HG03439 (cell line): ENCODE measurements around the gene WNT9A.
"Not testable (repeated sequence)": the region's sequence is repeated elsewhere in the genome, so short reads cannot be mapped to it uniquely, and the experiment has no call there.

Source experiments
- ATAC-seq: cut with Tn5 transposase; IDR thresholded peaks from one replicate; pipeline ENCODE4 v1.9.1; 2021; ENCODE audit warnings: mild to moderate bottlenecking, moderate library complexity; ENCODE audit not compliant: unreplicated experiment

WNT9A gene

DNA sequence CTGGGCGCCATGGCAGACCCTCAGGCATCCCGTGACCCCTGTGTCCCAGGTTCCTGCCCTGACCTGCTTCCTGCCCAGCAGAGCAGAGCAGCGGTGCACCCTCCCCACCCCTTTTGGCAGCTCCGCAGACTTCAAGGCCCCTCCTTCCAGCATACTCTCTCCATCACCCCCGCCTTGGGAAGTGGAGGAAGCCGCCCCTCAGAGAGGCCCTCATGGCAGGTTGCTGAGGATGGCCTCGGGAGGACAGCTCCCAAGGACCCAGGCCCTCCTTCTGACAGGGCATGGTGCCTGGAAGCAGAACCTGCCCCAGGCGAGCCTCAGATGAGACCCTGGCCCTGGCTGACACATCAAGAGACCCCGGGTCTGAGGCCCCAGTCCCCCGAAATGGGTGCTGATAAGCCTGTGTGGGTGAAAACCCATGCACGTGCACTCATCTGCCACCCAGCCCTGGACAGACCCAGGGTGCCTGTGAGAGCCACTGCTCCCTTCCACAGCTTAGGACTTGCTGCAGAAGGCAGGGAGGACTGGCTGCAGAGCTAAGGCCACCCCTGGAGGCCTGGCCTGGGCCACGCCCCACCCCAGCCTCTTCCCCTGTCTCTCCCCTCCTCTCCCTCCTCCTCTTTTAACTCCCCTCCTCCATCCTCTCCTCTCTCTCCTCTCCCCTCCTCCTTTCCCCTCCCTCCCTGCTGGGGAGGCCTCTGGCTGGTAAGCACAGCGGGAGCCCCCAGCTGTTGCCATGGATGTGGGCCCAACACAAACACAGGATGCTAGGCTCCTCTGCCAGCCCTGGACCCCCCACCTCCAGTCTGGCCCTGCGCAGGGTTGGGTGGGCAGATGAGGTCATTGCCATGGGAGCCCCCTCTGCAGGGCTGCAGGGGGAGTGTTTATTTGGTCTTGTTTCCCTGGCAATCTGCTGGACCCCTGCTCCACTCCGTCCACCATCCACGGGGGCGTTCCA, 33.7 kb downstream of the WNT9A start:
- ATAC-seq, result no peak

DNA sequence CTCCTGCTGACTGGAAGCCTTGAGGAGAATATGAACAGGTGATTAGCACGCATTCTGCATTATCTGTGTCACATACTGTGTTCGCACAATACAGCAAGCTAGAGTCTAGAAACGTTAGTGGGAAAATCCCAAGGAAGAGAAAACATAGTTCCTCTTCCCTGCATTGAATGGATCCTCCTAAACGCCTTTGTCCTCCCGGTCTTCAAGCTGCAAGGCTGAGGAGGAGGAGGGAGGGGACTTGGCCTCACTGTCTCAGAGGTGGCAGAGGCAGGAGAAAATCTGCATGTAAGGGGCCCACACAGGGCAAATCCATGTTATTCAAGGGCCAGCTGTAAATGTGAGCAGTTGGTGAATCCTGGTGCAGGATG, 34.4 kb downstream of the WNT9A start:
- no peak for ATAC-seq

DNA sequence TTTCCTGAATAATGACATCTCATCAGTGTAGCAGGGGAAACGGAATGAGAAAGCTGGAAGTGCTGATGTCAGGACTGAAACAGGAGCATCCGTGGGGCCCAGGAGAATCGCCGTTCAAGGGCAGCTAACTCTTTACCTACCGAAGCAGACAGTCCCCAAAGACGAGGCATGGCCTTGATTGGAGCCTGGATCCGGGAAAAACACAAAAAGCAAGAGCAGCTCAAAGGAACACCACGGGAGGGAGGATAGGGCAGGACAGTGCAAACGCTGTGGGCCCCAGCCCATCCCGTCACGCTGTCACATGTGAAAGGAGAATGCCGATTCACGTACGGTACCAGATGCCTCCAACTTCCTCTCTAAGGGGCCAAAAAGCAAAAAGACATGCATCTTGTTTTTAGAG, 34.9 kb downstream of the WNT9A start:
- no peak for ATAC-seq

DNA sequence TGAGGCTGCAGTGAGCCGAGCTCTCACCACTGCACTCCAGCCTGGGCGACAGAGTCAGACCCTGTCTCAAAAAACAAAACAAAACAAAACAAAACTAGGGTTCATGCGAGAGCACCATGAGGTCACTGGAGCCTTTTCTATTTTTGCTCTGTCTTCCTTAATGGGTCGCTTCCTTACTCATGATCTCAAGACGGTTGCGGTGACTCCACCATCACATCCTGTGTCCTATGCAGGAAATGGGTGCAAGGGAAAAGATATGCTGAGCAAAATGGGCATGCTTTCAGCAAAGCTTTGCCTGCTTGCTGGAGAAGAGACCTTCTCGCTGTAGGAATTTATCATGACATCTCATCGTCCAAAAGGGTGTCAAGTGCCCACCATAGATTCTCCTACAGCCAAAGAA, 36.4 kb downstream of the WNT9A start:
- no peak for ATAC-seq

DNA sequence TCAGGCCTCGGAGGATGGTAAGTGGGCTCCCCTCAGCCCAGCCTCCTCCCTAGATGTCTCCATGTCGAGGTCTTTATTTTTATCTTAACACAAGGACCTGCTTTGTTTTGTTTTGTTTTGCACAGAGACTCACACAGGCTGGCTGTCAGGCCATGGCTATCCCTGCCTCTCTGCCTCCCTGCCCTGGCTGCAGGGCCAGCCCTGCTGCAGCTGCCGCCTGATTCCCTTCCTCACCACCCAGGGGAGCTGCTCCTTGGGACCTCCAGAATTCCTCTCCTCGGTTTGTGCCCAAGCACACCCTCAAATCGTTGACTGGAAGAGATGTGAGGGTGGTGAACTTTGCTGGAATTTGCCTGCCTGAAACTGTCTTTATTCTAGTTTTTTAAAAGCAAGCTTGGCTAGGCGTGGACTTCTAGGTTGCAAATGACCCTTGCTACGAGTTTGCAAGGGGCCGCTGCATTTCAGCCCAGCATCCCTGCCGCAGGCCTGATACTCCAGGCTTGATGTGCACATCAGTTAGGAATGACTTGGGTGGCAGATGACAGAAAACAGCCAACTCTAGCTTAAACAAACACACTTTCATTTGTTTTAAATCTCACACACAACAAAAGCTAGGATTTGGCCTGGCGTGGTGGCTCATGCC, 37.1 kb downstream of the WNT9A start:
- no peak for ATAC-seq

DNA sequence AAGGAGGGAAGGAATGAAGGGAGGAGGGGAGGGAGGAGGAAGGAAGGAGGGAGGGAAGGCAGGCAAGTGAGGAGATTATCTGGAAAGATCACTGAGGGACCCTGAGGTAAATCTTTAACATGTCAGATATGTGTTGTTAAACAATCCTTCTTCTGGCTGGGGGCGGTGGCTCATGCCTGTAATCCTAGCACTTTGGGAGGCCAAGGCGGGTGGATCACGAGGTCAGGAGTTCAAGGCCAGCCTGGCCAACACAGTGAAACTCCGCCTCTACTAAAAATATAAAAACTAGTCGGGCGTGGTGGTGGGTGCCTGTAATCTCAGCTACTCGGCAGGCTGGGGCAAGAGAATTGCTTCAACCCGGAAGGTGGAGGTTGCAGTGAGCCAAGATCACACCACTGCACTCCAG, 37.8 kb downstream of the WNT9A start:
- not testable (repeated sequence) for ATAC-seq

DNA sequence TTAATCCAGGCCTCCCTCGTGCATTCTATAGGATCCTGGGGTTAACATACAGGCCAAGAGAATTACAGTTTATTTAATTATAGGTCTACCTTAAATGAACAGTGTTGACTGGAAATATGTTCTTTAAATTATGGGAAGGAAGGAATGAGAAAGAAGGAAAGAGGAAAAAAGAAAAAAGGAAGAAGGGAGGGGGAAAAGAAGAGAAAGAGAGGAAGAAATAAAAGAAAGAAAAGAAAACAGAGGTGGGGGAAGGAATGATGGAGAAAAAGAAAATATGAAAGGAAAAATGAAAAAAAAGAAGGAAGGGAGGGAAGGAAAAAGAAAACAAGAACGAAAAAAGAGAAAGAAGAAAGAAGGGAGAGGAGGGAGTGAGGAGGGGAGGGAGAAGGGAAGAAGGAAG, 38.5 kb downstream of the WNT9A start:
- no peak for ATAC-seq

DNA sequence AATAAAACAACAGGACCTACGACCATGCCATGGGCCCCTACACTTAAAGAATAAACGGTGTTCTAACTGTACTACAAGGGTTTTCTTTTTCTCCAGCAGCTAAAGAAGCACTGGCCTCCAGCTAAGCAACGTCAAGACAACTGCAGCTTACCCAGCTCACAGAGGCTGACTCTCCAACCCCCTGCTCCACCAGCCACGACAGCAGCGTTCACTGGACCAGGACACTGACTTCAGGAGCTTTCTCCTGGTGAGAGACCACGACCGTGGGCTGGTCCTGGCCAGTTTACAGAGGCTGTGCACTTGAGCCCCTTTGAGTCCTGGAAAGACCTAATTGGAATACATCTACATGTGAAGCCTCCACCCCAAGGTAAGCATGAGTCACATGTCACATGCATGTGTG, 39.4 kb downstream of the WNT9A start:
- no peak for ATAC-seq

DNA sequence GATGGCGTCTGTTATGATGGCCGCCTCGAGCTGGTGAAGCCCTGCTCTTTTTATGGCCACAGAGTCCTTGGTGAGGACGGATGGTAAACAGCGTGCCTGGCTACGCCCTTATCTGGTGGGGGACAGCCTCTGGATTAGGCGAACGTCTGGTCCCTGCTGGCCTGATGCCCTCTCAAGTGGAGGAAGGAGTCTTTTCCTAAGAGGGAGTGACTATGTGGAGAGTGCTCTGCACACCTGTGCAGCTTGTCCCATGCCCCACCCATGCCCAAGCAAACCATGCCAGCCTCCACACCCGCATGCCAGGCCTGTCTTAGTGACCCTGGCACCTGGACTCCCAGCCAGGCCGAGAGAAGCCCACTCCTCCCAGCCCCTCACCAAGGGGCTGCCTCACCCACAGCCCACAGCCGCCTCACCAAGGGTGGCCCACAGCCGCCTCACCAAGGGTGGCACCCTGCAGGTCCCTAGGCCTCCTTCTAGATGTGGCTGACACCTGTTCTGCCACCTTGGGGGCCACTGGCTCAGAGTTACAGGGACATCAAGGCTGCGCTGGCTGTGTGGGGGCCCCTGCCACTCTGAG, 40.2 kb downstream of the WNT9A start:
- no peak for ATAC-seq

DNA sequence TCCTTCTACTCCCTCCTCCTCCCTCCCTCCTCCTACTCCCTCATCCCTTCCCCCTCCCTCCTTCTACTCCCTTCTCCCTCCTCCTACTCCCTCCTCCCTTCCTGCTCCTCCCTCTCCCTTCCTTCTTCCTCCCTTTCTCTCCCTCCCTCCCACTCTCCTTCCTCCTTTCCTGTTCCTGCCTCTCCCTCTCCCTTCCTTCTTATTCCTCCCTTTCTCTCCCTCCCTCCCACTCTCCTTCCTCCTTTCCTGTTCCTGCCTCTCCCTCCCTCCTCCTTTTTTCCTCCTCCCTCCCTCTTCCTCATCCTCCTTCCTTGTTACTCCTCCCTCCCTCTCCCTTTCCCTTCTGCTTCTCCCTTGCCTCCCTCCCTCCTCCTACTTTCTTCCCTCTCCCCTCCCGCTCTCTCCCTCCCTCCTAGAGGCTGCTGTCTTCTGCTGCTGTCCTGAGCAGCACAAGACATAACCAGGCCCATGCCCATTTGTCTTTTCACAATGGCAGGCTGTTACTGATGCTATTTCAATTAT, 41.1 kb downstream of the WNT9A start:
- ATAC-seq, result no peak

DNA sequence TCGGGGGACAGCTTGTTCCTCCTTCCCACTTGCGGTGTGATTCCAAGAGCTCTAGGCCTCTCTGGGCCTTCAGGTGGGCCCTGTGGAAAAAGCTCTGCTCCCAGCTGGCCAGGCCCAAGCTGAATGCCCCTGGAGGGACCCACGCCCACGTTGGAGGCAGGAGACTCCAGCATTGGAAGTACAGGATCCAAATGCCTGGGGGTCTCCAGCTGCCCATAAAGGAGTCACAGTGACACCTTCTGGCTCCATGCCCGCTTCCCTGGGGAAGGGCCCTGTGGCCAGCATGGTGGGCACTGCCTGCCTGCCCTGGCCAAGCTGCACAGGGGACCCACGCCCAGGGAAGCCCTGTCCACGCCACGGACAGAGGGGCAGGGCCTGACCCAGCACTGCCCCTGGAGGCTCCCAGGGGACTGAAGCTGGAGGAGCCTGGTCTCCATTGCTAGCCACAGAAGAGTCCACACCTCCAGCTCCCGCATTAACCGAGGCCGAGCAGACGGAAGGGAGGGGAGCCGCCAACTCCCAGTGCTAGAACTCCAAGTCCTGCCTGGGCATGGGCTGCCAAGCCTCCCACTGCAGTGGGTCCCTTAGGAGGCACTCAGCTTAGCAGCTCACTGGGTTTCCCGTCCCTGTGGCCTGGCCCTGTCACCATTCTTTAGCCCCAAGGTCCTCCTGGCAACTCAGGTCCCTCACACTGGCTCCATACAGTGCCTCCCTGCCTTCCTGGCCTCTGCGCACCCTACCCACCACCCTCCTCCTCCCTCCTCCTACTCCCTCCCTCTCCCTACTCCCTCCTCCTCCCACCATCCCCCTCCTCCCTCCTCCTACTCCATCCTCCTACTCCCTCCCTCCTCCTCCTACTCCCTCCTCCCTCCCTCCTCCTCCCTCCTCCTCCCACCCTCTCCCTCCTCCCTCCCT, 41.9 kb downstream of the WNT9A start:
- no peak for ATAC-seq

DNA sequence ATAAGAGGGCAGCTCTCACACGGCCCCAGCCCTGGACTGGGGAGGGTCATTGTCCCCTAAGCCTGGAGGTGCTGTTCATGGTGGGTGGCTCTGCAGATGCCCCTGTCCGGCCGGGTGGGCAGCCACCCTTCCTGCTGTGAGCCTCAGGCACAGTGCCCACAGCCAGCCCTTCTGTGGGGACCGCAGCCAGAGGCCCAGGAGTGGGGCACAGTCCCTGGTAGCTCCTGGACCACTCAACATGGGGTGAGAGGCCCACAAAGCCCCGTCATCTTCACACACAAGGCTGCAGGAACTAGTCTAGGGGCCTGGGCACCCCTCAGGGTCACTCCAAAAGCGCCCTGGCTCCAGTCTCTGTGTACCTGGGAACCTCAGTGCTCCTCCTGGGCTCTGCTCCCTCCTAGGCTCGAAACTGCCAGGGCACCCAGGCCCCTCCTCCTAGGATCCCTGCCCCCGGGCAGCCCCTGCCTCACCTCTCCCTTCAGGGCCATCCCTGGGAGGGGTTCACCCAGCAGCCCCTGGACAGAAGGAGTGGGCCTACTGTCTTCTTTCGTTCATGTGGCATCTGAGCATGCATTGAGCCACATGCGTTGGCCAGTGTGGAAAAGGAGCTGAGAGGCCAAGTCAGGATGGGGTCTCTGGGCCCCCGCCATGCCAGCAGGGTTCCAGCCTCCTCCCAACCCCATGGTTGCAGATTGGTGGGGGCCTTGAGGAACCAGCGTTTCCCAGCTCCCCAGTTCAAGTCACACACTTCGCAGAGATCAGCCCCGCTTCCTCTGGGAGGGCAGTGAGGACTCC, 43.0 kb downstream of the WNT9A start:
- ATAC-seq, result no peak

DNA sequence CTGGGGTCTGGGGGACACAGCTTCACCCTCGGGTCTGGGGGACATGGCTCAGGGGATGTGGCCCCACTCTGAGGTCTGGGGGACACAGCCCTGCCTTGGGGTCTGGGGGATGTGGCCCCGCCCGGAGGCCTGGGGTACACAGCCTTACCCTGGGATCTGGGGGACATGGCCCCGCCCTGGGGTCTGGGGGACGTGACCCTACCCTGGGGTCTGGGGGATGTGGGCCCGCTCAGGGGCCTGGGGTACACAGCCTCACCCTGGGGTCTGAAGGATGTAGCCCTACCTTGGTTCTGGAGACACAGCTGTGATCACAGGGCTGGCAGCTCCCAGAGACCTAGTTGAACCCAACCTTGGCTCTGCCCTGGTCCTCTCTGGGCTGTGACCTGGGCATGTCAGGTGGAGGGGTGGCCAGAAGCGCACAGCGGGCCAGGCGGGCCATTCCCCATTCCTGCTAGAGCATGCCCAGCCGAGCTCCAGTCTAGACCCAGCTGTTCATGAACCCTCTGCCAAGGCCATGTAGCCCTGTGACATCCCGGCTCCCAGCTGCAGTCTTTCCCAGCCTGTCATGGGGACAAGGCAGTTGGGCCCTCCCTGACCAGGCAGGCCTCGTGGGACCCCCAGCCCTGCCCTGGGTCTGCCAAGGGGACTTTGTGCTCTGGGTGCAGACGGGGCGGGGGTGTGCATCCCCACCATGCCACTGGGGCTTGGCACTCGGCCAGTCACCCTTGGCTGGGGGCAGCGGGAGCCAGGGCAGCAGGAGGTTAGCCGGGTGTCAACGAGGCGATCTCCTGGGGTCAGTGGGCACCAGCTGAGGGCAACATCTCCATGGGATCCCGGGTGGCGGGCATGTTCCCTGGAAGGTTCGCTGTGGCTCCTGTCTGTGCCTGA, 43.9 kb downstream of the WNT9A start:
- ATAC-seq, result no peak

DNA sequence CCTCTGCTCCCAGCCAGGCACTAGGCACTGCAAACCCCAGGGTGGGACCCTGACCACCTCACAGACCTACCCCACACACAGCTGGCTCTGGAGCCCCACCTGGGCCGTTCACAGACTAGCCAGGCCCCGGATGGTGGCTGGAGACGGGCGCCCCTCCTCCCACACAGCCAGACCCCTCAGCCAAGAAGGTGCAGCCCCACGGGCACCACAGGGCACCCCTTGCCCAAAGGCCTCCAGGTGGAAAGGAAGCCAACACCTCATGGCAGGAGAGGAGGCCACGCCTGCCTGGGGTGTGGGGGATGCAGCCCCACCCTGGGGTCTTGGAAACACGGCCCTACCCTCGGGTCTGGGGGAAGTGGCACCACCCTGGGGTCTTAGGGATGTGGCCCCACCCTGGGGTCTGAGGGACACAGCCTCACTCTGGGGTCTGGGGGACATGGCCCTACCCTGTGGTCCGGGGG, 44.6 kb downstream of the WNT9A start:
- no peak for ATAC-seq

DNA sequence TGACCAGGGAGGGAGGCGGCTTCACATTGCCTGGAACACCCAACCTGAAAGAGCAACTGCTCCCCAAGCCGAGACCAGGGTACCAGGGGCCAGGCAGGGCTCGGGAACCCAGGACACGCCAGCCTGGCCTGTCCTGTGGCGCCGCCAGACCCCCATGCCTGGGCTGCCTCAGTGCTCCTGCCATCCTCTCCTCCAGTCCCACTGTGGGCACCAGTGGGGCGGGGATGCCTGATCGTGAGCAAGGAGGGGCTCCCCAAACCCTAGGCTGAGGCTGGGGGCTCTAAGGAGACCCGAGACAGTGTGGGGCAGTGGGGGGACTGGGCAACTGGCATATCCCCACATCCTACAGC, 45.1 kb downstream of the WNT9A start:
- no peak for ATAC-seq

DNA sequence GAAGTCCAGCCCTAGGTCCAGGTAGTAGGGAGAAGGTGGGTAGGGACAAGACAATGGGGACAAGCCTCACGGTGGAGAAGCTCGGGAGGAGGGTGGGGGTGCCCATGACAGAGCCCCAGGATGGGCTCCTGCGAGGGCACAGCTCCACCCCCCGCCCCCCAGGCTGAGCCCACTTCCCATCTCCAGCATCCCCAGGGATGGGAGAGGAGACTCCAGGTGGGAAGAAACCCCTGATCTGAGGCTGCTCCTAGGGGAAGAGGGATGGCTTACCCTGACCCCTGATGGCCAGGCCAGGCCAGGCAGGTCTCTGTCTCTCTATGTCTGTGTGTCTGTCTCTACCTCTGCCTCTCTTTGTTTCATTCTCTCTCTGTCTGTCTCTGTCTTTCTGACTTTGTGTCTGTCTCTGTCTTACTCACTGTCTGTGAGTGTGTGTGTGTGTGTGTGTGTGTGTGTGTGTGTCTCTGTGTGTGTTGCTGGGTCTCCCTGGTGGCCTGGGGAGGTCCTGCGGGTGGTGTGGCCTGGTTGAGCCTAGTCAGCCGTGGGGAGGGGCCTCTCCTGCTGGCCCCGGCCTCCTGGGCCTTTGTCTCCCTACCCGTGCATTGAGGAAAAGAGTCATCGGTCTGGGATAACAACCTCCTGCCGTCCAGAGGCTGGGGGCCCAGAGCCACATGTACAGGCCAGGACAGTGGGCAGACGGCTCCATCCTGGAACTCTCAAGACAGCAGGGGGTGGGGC, 45.7 kb downstream of the WNT9A start:
- no peak for ATAC-seq

DNA sequence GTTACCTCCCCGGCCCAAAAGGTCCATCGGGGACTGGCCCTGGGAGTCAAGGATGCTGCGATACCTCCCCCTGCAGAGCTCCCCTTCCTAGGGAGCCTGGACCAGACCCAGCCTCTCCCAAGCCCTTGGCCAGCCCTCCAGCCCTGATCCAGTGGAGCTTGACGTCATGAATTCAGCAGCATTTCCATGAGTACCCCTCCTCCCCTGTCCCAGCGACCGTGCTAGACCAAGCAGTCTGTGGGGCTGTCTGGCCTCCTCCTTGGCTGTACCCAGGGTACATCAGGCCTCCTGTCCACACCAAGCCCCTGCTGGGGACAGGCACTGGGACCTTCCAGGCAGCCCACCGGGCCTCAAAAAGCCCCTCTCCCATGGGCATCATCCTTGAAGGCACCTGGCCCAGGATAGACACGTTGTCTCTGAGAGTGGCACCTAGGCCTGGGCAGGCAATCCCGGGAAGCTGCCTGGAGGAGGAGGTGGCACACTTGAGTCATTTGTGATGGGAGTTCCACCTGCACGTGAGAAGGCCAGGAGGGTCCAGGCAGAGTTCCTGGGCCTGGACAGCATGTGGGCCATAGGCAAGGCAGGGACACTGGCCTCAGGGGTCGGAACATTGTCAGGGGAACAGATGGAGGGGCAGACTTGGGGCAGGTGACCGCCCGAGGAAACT, 46.4 kb downstream of the WNT9A start:
- no peak for ATAC-seq

DNA sequence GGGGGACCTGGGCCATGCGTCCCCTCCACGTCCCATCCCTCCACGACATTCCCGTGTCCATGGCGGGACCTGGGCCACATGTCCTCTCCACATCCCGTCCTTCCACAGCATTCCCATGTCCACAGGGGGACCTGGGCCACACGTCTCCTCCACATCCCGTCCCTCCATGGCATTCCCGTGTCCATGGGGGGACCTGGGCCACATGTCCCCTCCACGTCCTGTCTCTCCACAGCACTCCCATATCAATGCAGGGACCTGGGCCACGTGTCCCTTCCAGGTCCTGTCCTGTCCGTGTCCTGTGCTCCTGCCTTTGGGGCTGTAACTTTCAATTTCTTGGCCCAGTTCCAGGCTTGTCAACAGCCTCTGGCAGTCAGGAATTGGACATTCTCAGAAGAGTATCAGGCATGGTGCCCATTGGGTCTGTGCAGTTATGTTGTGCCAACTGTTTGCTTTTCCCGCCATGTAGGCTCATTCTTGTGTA, 47.1 kb downstream of the WNT9A start:
- ATAC-seq, result no peak
